NCI-H82 treated with DMSO at 0.1 percent for 48 hours (cell line): ENCODE data around the gene KPRP.

Experiments
- DNase-seq: peaks from one replicate; lab custom pipeline; 2025; ENCODE audit not compliant: unreplicated experiment; lab: John Stamatoyannopoulos, UW

The KPRP gene

GRCh38 chr1:152770411-152770810 lies 12.6 kb downstream of the KPRP start:
- no peak for DNase-seq

DNA sequence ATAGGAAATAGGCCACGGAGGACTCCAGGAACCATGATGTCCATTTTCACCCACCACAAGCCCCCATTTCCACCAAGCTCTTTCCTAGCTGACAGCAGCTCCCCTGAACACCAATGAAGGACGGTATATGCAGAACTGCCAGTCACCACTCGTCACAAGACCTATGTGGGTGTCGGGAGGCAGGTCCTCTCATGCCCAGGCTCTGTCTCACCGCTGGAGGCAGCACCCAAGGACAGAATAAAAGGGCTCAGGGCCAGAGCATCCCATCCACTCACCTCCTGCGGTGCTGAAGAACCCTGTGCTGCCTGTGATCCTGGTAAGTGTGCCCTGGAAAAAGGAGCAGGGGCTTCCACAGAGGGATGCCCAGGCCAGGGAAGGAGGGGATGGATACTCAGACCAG lies 17.1 kb downstream of the KPRP start, which contains the start of gene LCE1F:
Gene LCE1F (plus strand): TSS at position 266 of the 400 bp plus-strand sequence. CDS start 1,232 bp downstream, outside the sequence.
- no peak for DNase-seq

- DNase-seq: no peak
Measured at GRCh38 chr1:152776361-152776760, 18.5 kb downstream of the KPRP start.

- DNase-seq: no peak
Measured at GRCh38 chr1:152777510-152778137, 19.8 kb downstream of the KPRP start.

DNA sequence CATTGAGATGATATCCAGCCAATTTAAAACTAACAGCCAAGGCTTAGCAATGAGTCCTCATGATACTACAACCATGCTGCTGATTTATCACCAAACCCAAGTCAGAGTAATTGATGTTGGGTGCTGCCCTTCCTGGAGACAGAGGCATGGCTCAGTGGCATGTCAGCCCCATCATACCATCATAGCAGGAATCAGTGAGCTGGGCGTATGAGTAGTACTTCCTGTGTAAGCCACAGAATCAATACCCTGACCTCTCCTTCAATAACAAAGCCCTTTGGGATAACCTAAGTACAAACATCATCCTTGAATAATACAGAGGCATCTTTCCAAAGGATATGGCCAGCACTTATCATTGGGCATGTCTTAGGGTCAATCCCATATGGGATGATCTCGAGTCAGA lies 25.3 kb downstream of the KPRP start:
- no peak for DNase-seq

DNA sequence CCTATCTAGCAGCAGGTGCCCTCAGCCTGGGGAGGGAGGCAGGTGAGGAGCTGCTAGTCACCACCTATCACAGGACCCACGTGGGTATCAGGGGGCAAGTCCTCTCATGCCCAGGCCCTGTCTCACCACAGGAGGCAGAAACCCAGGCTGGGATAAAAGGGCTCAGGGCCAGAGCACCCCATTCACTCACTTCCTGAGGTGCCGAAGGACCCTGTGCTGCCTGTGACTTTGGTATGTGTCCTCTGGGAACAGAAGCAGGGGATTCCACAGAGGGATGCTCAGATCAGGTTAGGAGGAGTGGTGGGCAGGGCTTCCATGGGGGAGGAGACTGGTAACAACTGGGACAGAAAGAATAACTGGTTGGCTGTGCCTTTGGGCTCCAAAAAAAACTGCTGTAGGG lies 28.3 kb downstream of the KPRP start, which contains the start of gene LCE1E:
Gene LCE1E (plus strand): TSS at position 181 of the 400 bp plus-strand sequence. CDS start 1,043 bp downstream, outside the sequence.
- no peak for DNase-seq

DNA sequence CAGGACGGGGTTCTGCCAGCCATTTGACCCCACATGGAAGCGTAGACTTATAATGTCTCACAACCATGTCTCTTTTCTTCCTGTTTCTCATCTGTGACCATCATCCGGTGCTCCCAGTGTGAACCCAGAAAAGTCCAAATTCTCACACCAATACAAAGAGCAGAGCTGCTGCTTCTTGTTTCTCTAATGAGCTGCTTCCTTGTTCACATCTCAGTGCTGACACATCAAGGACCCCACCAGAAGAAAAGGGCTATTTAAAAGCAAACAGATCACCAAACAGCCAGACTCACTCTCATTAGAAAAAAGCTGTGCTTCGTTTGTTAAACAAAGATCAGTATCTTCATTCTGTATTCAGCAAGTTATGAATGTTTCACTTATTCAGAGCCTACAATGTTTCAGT lies 37.9 kb downstream of the KPRP start:
- no peak for DNase-seq

DNA sequence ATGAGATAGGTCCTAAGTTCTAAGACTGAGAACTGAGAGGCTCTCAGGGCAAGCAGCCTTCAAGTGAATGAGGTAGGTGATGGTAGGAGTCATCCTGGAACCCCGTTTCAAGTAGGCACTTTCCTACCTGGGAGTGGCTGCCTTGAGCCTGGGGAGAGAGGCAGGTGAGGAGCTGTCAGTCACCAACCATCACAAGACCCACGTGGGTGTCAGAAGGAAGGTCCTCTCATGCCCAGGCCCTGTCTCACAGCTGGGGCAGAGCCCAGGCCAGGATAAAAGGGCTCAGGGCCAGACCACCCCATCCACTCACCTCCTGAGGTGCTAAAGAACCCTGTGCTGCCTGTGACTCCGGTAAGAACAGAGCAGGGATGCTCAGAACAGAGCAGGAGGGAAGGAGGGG lies 38.6 kb downstream of the KPRP start, which contains the start of gene LCE1D:
Gene LCE1D (plus strand): TSS at position 301 of the 400 bp plus-strand sequence. CDS start 1,074 bp downstream, outside the sequence.
- DNase-seq: no peak

- no peak for DNase-seq
Measured at GRCh38 chr1:152801333-152801732, 43.5 kb downstream of the KPRP start.

DNA sequence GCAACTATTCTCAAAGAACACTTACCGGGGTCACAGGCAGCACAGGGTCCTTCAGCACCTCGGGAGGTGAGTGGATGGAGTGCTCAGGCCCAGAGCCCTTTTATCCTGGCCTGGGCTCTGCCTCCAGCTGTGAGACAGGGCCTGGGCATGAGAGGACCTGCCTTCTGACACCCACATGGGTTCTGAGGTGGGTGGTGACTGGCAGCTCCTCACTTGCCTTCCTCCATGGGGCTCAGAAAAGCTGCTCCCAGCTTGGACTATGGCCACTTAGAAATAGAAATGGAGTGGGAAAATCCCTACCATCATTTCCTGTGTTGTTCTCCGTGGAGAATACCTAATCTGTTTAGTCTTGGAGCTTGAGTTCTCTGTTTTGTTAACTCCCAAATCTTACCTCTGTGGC lies 48.8 kb downstream of the KPRP start, which contains the start of gene LCE1C:
Gene LCE1C (minus strand): TSS at position 76 of the 400 bp plus-strand sequence. CDS start 1,173 bp downstream, outside the sequence.
- no peak for DNase-seq

DNA sequence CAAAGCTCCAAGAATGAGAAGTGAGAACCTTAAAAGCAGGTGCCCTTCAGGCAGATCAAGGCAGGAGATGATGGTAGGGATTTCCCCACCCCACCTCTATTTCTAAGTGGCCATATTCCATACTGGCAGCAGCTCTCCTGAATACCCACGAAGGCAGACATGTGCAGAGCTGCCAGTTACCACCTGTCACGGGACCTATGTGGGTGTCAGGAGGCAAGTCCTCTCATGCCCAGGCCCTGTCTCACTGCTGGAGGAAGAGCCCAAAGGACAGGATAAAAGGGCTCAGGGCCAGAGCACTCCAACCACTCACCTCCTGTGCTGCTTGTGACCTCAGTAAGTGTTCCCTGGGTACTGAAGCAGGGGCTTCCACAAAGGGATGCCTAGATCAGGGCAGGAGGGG lies 53.2 kb downstream of the KPRP start:
- DNase-seq: no peak
